Fibroblast of skin of scalp (primary cell): Measurements from ENCODE around the gene CAPN13.

ENCODE experiments used
- DNase-seq: peaks from one replicate; pipeline ENCODE4 v3.0.0-alpha.2; 2013

The CAPN13 gene

DNA sequence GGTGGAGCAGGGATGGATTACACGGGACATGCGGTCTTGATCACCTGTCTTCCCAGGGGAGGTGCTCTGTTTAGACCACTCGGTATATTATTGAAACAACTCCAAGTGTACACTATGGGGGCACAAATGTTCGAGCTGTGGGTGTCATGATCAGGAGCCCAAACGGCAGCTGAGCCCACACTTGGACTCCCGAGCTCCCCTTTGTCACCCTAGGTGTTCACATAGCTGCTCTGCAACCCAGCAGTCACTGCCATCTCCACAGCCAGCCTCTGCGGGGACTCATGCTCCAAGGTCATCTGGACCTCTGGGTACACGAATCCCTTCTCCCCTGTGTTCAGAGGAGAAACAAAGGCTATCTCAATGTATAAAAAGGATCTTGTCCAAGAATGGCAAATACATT lies 46.0 kb downstream of the CAPN13 start:
- DNase-seq: no peak

DNA sequence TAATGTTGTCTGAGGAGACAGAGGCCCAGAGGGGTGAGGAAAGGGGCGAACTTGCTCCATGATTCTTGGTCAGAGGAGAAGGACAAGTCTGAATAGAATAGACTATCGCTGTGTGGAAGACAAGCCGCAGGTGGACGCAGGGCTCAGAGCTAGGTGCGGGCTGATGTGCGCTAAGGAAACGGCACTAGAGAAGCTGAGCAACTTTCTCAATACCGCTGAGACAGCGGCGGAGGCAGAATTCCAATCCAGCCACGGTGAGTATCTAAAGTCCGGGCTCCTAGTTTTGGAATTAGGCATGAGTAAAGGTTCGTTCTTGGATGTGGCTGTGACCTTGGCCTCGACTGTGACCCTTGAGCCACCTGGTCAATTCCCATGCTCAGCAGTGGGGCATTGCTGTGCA lies 47.8 kb downstream of the CAPN13 start:
- DNase-seq: no peak

DNA sequence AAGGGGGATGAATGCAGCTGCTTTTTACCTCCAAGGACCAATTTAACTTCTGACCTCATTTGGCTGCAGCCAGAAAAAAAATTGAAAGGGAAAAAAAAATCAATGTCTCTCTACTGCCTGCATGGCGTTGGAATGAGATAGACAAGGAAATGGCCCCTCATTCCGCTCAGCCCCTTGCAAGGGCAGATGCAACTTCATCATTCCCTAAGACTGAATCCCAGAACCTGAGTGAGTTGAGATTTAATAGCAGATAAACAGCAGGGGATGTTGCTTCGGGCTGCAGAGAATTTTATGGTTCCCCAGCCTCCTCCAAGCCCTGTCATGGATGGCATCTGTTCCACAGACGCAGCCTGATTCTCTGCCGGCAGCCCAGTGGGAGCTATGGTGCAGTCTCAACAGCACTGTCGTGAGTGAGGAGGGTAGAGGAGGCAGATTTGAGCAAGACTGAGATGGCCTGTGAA lies 49.0 kb downstream of the CAPN13 start:
- peak; percentile 7 for DNase-seq

DNA sequence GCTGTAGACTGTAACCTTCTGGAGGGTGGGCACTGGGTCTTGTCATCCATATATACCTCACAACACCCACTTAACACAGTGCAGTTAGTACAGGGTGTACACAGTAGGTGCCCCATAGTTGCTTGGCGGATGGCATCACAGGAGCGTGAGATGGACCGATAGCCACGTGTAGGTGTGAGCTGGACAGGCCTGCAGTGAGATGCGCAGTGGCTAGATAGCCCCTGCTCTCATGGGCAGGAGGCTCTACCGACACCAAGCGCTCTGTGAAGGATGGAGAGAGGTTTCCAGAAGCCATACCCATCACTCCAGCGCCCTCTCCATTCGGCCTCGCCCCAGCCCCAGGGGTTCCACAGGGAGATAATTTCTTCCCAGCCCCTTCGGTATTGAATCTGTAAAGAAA lies 49.5 kb downstream of the CAPN13 start:
- DNase-seq: no peak

DNA sequence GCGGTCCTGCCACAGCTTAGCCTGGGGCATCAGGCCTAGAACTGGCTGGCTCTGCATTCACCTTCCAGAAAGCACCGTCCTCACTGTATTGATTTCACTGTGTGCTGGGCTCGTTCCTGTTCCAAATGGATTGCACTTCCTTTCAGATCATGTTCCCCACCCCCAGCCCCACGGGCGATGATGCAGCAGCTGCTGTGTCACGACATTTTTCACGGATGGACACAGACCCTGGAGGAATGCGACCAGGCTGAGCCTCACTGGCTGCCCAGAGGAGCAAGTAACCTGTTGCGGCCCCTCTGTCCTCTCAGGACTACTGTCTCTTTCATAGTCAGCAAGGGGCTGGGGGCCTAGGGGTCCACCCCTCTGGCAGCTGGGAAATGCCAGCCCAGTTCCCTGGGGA lies 50.3 kb downstream of the CAPN13 start:
- DNase-seq: no peak

DNA sequence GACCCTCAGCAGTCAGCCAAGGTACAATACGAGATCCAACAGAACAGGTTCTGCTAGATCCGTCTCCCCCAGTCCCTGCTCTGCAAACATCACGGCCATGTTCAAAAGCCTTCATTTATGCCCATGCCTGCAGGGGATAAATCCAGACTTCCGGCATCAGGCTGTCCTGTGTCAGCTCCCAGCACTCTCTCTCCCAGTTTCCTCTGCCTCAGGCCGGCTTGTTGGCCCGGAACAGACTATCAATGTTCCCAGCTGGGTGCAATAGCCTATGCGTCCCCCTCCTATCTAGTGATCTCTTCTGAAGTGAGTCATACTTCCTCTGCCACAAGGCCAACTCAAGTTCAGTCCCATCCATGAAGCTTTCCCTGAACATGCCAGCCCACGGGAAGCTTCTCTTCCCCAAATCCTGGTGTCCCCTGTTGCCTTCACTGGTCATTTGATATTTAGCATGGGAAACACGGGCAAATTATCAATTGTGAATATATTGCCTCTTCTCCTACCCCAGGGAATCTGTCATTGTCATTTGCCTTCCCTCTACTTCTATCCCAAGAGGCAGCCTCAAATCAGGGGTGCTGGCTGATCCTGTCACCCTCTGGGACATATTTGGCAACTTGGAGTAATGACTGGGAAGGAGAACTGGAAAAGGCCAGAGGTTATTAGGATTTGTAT lies 51.1 kb downstream of the CAPN13 start:
- DNase-seq: peak; percentile 50

DNA sequence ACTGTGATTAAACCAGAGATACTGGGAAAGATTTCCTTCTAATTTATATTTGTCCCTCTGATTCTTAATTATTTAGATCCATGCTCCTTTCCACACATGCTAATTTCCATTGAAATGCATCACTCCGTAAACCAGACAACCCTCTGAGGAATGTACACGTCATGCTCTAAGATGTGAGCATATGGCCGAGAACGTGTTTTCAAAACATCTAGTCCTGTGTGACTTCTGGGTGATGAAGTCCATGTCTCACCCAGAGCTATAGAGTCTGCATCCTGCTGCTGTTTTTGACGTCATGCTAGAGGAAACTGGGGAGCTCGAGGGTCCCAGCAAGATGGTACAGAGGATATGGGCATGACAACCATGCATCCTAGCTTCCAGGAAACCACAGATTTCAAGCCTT lies 53.6 kb downstream of the CAPN13 start:
- DNase-seq: peak; percentile 29

DNA sequence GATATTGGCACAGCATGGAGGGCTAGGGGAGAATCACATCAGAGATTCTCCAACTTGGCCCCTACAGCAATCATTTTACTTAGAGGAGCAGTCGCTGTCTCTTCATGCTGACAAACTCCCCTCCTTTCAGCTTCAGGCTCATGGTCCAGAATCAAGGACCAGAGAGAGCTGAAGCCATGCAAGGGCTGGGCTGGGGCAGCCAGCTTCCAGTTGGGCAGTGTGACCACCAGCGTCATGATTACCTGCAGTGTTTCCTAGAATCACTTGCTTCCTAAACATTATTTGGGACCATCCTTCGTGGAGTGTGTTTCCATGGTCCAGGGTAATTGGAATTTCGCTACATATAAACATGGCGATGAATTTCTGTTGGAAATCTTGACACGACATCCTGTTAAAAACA lies 54.4 kb downstream of the CAPN13 start:
- no peak for DNase-seq

DNA sequence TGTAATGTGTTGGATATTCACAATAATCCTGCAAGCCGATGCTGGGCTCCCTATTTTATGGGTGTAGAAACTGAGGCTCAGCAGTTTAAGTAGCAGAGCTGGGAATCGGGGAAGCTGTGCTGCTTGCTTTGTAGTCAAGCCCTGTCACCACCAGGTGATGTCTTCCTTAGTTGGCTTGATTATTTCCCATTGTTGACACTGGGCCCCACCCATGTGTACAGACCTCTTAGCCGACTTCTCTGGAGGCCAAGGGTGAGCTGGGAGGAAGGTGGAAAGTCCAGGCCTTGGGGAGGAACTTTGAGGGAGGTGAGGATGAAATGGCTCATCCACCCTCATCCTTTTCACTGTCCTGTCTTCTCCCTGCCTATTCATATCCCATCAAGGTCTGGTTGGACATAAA lies 60.0 kb downstream of the CAPN13 start:
- DNase-seq: no peak

DNA sequence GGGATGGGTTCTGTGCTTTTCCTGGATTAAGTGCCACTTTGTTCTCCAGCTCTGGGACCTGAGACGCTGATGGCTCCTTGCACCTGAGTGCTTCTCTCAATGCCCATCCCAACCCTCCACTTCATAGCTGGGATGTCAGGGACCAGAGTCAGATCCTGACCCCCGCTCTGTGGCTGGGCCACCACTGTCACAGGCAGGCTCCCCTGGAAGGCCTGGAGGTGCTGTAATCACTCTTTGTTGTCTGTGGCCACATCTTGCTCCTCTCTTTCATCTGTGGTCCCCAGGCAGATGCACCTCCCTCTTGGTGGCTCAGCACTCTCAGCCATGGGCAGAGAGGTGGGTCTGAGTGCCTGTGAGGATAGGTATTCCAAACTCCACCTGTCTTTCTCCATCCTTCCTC lies 62.4 kb downstream of the CAPN13 start:
- no peak for DNase-seq

DNA sequence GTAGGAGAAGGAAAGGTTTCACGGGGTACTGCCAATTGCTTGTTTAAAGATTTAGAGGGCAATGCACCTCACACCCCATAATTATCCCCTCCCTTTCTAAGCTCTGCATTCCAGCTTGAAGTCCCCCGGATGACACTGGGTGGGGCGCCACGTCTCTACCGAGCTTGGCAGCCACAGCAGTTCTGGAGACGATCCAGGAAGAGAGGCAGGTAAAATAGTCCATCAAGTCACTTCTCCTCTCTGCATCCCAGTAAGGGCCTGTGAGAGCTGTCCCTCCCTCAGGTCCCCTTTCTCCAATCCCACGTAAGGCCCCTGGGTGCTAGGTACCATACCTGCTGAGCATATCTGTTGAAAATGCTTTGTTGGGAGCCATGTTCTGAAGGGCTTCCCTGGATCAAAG lies 65.7 kb downstream of the CAPN13 start:
- DNase-seq: no peak

DNA sequence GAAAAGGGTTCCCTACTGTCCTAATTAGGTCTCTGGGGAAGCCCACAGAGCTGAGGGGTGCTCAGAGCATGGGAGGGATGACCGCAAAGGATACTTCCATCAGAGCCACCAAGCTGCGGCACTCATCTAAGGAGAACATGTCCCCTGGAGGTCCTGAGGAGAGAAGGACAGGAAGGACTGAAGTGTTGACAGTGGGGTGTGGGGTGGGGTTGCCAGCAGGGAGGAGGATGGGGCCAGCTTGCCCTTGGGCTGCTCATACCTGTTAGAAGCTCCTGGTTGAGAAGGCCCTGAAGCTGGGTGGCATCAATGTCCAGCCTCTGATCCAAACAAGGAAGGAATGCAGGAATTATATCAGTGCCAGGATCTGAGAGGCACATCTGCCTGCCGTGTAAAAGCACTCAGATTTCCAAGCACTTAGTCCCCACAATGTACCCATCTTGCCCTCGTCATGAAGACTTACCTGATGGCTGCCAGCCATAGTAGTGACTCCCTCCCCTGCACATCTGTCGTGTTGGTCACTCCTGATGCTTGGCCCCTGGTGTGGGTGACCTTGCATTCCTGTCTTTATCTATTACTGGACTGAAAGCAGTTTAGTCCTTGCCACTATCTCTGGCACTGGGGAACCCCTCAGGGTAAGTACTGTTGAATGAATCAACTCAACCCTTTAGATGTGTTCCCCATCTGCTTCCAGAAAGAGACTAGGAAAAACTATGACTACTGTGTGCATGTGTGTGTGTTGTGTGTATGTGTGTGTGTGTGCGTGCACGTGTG lies 68.9 kb downstream of the CAPN13 start:
- DNase-seq: no peak

DNA sequence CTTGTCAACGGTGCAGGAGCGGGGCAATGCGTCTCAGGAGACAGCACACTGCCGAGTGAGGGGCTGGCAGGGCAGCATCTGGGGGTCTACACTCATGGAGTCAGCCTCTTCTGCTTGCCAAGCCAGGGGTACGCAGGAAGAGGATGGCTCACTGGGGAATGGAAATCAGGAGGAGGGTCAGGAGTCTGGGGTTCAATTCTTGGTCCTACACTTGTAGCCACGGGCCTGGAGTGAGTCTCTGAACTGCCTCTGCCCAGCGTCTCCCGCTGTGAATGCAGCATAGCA lies 70.0 kb downstream of the CAPN13 start:
- no peak for DNase-seq

DNA sequence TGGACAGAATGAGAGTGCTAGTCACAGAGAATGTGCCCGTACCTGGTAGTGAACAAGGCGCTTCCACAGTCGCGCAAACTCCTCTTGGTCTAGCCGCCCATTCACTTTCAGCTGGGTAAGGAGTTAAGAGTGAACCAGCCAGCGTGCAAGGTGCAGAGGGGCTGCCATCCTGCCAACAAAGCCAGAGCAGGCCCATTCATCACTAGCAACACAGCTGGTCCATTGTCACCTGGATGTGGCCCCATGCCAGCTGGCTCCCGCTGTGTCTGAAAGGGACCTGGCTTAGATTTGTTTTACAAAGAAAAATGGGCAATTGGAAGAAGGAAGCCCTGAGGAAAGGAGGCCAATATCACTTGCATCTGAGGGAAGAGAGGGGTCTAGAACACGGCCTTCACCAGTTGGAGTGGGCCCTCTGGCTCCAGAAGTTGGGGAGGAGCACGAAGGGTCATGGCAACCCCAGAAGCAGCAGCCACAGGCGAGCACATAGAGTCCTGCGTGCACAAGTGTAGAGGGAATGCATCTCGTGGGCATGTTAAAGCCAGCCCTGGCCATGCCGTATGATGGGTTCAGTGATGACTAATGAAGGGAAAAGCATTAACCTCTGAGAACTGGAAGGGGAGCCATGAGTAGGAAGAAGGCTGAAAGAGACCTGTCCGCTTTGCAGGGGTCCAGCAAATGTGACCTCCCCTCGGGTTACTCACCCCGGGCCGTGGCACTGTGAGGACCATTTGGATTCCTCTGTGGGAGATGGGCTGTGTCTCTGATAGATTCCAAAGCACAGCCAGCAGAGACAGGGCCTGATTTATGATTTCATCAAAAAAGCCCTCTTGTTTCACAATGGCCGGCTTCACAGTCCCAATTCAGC lies 70.6 kb downstream of the CAPN13 start:
- DNase-seq: no peak

DNA sequence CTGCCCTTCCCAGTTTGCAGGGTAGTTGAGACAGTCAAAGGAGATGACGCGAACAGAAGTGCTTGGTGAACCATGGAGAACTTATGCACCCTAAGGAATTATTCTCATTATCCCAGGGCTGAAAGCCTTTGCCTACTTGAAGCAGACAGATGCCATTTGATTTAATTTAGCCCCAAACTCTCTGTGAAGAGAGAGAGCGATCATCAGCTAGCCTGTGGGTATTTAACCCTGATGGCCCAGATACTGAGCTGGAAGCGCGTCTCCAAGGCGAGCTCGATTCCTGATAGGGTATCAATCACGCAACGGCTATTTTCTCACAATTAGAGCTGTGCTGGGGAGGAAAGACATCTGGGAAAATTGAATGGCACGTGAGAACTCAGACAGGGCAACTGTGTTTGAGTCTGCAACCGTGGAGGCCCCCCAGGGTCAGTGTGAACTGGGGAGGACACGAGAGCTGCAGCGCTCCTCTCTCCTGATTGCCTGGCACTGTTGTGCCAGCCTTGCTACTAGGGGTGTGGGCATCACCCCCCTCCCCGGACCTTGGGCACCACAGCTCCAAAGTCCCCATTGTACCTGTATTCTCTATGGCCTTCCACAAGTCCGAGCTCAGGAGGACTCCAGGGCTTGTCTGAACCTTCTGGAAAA lies 73.2 kb downstream of the CAPN13 start:
- DNase-seq: no peak

DNA sequence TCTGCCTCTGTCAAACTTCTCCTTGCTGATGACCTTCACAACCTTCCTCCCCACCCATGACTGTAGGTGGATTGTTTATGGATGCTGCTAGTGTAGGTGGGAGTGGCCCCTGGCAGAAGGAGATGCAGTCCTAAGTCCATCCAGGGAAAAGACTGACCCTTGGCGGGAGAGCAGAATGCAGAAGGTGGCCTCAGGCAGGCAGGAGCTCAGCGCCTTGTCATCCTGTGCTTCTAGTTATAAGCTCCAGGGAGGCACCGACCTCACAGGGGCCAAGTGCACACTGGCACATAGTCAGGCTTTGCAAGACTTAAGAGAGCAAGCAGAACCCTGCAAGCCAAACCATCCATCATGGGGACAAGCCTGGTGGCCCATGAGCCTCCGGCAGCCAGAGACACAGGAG lies 74.4 kb downstream of the CAPN13 start:
- no peak for DNase-seq

DNA sequence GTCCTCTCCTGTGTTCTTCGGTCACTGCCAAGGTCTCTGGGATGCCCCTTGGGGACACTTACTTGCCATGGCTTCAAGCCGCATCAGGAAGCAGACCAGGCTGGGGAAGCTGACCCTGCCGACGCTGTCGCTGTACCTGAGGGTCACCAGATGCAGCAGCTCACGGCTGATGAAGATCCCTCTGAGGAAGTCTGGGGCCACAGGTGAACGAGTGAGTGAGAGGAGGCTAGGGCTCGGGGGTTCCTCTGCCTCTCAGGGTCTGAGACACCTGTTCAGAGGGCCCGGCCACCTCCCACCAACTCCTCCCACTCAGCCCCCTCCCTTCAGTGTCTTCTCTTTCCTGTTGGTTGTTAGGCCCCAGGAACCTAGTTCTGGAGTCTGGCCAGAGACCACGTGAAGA lies 74.9 kb downstream of the CAPN13 start:
- no peak for DNase-seq

DNA sequence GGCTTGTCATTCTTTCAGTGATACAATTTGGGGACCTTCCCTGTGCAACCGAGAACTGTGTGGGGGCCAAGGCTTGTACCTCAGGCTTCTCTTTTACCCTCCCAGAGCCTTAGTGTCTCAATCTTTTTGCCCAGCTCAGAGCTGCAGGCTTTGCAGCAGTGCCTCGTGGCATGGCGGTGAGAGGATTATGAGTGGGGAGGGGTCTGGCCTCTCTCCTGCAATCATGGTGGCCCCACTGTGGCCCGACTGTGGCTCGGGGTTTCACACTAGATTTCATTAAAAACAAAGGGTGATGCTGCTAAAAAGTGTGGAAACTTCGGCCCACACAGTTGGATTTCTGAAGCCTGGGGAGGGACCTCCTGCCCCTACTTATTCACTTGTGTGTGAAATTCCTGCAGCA lies 75.5 kb downstream of the CAPN13 start:
- DNase-seq: no peak

DNA sequence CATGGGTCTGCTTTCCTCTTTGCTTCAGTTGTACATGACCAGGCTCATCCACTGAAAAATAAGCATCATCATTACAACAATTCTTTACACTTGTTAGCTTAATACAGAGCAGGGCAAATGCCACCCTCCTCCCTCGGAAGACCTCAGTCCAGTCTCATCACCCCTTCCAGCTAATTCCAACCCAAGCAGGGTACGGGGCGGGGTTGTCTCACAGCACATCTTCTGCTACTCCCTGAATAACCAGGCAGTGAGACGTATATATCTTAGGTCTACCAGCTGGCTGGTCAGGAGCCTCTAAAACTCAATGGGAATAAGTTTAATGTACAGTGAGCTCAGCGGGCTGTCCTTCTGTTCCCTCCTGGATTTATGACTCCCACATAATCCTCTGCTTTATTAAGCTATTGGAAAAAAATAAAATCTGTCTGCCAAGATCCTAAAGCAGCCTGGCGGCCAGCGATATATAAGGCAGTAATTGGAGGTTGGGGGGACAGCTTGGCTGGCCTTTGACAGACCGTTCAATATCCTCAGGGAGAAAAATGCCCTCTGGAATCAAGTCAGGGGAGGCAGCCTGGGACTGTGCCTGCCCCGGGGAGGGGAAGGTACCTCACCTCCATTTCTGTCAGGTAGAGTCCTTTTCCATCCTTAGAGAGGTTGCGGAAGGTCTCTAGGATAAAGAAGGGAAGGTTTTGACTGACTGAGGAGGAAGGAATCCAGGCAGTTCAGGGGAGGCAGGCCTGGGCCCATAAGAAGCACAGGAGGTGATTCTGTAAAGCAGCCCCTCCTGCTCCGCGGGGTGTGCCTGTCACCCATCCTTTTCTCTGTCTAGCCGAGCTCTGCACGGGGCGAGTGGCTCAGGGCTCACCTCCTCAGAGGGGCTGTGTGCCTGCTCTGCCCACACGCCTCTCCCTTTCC lies 76.3 kb downstream of the CAPN13 start:
- no peak for DNase-seq

DNA sequence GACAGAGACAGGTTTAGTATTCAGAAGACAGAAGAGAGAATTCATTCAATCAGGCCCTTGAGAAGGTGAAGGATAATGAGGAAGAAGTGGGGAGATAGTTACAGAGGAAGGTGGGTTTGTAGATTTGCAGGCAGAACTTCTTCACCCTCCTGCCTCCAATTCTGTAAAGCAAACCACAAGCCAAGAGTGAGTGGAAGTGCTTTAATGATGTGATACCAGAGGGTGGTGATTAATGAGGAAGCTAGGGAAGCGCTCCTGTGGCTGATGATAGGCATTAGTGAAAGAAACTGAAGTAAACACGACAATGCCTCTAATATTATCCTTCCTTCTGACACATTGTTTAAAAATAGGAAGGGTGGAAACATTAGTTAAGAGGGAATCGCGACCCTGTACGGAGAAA lies 78.2 kb downstream of the CAPN13 start:
- DNase-seq: no peak

DNA sequence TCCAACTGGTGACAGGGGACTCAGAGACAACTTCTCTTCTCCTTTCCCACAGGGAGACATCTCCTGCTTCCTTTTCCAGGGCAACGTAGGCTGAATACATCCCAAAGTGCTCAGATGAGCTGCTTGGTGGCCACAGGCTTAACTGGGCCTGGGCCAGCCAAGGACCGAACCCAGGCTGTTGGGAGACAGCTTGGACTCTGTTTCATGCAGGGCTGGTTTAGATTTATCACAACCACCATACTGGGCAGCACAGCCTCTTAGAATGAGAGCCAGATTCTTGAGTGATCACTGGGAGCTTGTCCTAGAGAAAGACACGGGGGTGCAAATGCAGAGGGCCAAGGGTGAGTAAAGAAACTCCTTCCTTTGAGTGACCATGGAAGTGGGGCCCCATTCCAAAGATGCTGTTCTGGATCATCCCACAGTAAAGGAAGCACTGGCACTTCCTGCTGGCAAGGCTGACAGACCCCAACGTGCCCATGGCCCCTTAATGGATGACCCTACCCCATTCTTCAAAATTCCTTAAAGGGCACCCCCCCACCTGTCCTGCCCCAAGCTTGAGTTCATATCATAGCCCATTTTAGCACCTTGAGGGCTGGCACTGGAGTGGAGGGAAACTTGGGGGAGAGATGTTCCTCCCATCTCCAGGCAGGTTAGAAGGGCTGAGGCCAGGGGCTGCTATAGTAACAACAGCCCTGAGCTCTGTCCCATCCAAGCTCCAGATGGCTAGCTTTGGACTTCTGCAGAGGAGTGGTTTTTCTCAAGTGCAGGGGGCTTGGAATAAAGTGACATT lies 84.1 kb downstream of the CAPN13 start:
- DNase-seq: no peak
